ENCODE measurements around the gene CDH13.

- no peak for TF ChIP-seq CTCF (IDR thresholded peaks at IDR 0.05 in 4 of 5, conservative IDR thresholded peaks at IDR 0.05 in 1 of 5)
- no peak for TF ChIP-seq POLR2A (IDR thresholded peaks at IDR 0.05)
Measured at GRCh38 chr16:82892324-82892723, 265.6 kb downstream of the CDH13 start.
